NCI-H1105 (cell line): ENCODE results near the gene ATP6V1B1.
"Not testable (repeated sequence)": the region's sequence is repeated elsewhere in the genome, so short reads cannot be mapped to it uniquely, and the experiment has no call there.

Source experiments
- DNase-seq: peaks from one replicate; lab custom pipeline; 2025; lab: John Stamatoyannopoulos, UW

The ATP6V1B1 gene

GRCh38 chr2:70990216-70990615 is 54.5 kb downstream of the ATP6V1B1 start:
- DNase-seq, result no peak

GRCh38 chr2:70991142-70991541 is 55.4 kb downstream of the ATP6V1B1 start:
- DNase-seq, result no peak

GRCh38 chr2:70991742-70992141 is 56.0 kb downstream of the ATP6V1B1 start:
- DNase-seq, result no peak

- DNase-seq, result no peak
These were observed 57.5 kb downstream of the ATP6V1B1 start for GRCh38 chr2:70992945-70993853.

- DNase-seq, result no peak
These were observed 58.5 kb downstream of the ATP6V1B1 start for GRCh38 chr2:70994009-70994698.

- peak; percentile 78 for DNase-seq
These were observed 59.2 kb downstream of the ATP6V1B1 start, which contains the start of gene TEX261 for GRCh38 chr2:70994699-70995425. Gene TEX261, minus strand, starts transcription at chr2:70994873. Its CDS starts 116 bp downstream, at chr2:70994757.

- DNase-seq, result peak; percentile 38
These were observed 59.7 kb downstream of the ATP6V1B1 start for GRCh38 chr2:70995426-70995729.

- DNase-seq, result not testable (repeated sequence)
These were observed 63.2 kb downstream of the ATP6V1B1 start for GRCh38 chr2:70998885-70999284.

GRCh38 chr2:70999362-70999761 is 63.7 kb downstream of the ATP6V1B1 start:
- no peak for DNase-seq

- not testable (repeated sequence) for DNase-seq
These were observed 64.2 kb downstream of the ATP6V1B1 start for GRCh38 chr2:70999931-71000330.

- DNase-seq, result peak; percentile 63
These were observed 65.3 kb downstream of the ATP6V1B1 start for GRCh38 chr2:71000780-71001591.

GRCh38 chr2:71001592-71001927 is 65.9 kb downstream of the ATP6V1B1 start:
- DNase-seq, result no peak

GRCh38 chr2:71001981-71002570 is 66.4 kb downstream of the ATP6V1B1 start:
- no peak for DNase-seq

- DNase-seq, result no peak
These were observed 67.7 kb downstream of the ATP6V1B1 start for GRCh38 chr2:71003396-71003795.

- DNase-seq, result no peak
These were observed 68.5 kb downstream of the ATP6V1B1 start for GRCh38 chr2:71003966-71004755.

- DNase-seq, result no peak
These were observed 69.2 kb downstream of the ATP6V1B1 start for GRCh38 chr2:71004857-71005256.

GRCh38 chr2:71005271-71006202 is 69.8 kb downstream of the ATP6V1B1 start:
- no peak for DNase-seq

- no peak for DNase-seq
These were observed 70.6 kb downstream of the ATP6V1B1 start for GRCh38 chr2:71006323-71006722.
